GM21528 (cell line): ENCODE results near the gene CTIF.
"Not testable (repeated sequence)": the region's sequence is repeated elsewhere in the genome, so short reads cannot be mapped to it uniquely, and the experiment has no call there.

Source experiments
- ATAC-seq: cut with Tn5 transposase; IDR thresholded peaks from one replicate; pipeline ENCODE4 v1.9.1; 2021; ENCODE audit warnings: mild to moderate bottlenecking, moderate library complexity; ENCODE audit not compliant: unreplicated experiment, low FRiP score

Gene CTIF

DNA sequence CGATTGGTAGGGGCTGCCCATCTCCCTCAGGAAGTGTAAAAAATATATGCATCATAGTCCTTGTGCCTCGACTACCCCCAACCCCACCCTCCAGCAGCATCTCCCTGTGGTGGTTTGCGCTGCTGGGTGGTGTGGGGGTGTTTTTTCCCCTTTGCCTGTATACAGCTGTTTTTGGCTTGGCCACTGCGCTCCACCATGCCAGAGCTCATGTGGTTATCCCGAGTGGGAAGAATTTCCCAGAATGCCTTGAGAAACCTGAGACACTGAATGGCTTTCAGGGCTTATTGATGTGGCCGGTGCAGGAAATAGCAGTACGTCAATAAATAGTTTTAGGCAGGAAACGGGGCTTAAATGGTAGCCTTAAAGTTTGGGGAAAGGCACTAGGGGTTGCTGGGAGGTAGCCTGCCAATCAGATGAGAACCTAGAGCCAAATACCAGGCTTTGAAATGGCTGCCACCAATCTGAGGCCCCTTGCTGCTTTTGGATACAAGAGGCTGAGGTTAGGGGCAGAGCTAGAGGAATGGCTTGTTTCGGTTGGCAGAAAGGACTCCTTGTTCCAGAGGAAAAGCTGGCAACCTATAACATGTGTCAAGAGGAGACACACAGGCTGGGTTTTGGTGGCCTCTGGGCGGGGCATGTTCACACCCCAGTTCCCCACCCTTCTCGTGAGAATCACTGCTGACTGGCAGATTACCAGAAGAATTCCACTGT, 267.9 kb downstream of the CTIF start:
- ATAC-seq: no peak

GRCh38 chr18:48808476-48808875, 269.6 kb downstream of the CTIF start:
- no peak for ATAC-seq

GRCh38 chr18:48809365-48809764, 270.5 kb downstream of the CTIF start:
- no peak for ATAC-seq

DNA sequence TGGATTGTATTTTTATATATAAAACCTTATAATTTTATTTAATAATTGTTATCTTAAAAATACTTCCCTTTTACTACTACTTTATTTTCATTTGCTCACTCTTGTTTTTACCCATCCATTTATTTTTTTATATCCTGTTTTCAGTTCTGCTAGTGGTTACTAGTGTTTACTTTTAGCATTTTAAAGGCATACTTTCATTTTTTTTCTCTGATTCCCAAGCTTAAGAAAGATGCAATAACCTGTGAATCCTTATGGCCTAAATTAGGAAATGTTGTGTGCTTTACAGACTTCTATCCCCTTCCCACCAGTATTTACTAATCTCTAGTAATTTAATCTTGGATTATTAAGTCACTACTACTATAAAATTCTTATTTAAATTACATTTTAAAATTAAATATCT, 272.0 kb downstream of the CTIF start:
- no peak for ATAC-seq

GRCh38 chr18:48811401-48811800, 272.6 kb downstream of the CTIF start:
- no peak for ATAC-seq

DNA sequence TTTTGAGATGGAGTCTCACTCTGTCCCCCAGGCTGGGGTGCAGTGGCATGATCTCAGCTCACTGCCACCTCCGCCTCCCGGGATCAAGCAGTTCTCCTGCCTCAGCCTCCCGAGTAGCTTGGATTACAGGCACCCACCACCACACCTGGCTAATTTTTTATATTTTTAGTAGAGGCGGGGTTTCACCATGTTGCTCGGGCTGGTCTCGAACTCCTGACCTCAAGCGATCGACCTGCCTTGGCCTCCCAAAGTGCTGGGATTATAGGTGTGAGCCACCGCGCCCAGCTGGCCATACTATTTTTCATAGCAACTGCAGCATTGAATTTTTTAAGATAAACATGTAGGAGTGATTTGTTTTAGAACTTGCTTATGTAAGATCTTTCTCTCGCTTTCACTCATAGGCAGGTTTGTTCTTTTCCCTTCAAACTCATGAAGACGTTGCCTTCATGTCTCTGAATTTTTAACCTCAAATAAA, 273.2 kb downstream of the CTIF start:
- ATAC-seq: not testable (repeated sequence)

DNA sequence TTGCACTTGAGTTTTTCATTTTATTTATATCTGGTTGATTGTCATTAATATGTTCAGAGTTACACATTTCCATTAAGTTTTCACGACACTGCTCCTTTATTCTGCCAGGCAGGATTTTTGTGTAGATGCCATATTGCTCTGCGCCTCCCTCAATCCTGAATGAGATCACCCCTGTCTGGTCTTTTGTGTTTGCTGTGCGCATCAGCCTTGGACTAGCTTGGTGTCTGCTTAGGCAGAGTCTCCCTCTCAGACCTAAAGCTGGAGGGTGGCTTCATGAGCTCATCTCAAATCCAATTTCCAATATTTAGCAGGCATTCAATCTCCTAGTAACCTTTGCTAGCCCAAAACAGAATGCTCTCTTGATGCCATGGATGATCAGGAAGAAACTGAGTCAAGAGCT, 274.5 kb downstream of the CTIF start:
- no peak for ATAC-seq

DNA sequence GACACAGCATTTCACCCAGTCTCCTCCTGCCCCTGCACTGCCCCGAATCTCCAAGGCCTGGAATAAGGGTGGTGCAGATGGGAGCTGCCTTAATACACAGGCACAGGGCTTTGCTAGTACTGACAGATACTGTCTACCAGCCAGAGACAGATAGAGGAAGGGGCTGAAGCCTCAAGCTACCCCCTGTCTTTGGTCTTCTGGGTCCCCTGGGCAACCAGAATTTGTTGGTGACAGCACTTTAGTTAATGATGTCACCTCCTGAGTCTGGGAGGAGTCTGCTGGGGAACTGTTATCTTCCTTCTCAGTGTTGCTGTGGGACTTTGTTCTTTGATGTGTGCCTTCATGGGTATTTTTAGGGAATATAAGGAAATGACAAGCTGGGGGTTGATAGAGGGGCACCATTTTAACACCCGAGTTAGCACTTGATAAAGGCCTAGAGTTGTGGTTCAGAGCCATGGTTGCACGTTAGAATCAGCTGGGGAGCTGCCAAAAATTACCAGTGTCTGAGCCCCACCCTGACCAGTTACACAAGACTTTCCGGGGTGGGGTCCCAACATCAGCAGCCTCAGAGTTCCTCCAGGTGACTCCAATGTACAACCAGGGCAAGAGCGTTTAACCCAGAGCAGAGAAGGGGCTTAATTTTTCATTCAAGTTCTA, 275.1 kb downstream of the CTIF start:
- ATAC-seq: no peak

DNA sequence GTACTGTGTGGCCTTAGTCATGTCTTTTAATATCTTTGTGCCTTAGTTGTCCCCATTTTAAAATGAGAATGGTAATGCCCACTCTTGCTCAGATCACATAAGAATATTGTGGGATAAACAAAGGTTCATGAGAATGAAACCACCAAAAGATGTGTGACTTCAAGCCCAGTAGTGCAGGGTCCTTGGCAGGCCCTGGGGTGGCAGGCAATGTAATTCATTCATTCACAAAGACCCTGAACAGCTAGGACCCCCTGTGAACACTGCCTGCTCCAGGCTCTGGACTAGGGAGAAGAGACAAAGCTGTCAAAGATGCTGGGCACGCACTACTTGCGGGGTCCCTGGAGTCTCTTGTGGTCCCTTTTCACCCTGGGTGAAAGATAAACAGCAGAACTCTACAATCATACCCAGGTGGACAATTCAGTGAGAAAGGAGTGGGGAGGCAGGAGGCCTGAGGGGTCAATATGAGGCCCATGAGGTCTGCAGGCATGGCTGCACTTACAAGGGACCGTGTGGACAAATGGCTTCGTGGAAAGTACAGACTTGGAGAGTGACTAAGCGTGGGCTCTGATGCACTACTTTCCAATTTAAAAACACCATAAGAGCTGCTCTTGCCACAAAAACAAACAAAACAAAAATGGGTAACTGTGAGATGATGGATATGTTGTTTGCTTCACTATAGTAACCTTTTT, 275.8 kb downstream of the CTIF start:
- no peak for ATAC-seq

- ATAC-seq: no peak
Measured at GRCh38 chr18:48815179-48815515, 276.3 kb downstream of the CTIF start.

GRCh38 chr18:48815581-48816324, 276.9 kb downstream of the CTIF start:
- no peak for ATAC-seq

GRCh38 chr18:48816554-48816953, 277.7 kb downstream of the CTIF start:
- ATAC-seq: no peak

DNA sequence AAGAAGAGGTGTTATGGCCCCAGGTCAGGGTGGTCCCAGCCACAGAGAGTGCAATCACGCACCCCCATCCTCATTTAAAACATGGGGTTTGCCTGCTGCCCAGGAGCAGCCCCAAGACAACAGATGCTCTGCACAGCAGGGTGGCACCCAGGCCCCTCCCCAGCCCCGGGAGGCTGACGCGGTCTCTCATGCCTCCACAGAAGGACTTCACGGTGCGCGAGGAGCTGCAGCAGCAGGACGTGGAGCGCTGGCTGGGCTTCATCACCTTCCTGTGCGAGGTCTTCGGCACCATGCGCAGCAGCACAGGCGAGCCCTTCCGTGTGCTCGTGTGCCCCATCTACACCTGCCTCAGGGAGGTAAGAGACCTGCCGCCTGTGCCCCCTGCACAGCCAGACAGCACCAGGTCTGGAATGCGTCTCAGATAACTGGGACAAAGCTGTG, 278.2 kb downstream of the CTIF start:
- no peak for ATAC-seq

DNA sequence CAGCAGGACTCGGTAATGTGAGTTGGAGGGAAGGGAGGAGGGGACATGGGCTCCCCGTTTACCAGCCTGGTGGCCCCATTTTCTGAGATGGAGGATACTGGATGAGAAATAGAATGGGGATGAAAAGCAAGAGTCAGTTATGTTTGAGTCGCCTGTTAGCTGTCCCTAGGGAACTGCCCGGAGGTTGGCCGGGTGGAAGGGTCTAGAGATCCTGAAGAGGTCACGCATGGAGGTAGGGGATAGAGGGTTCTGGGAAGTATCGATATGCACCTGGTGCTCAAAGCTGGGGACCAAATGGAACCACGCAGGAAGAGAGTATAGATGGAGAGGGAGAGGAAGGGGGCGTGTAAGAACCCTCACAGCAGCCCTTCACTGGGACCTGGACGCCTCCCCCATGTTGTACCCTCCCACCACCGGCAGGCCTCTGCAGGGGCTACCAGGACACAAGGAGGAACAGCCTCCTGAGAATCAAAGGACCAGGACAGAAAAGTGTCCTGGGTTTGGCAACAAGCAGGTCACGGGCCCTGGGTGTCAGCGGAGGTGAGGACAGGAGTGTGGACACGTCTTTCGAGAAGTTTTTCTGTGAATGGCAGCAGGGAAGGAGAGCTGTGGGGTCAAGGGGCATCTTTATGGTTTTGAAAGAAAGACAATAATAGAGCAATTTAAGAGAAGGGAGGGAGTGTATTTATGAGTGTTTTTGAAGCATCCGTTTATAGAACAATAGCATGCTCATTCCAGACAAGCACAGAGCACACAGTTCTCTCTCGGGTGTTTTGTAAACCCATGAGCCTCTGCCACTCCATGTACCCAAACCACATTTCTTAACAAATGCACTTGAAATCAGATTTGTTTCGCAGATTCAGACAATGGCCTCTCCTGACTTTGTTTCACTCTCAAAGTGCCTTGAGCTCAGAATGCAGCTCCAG, 279.8 kb downstream of the CTIF start:
- no peak for ATAC-seq

DNA sequence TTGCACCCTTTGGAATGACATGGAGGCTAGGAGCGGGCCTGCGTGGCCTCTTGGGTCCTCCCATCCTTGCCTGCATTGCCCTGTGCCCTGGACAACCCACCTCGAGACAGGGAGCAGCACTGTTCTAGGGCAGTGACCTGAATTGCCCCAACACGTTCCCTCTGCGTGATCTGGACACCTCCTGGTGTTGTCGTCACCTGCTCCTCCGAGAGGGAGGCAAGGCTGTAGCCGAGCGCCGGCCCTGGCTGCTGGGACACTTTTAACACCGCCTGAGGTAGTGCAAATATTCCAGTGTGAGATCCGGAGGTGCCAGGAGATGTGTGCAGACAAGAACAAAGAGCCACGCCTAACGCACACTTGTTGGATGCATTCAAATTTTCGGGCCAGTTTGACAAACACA, 280.4 kb downstream of the CTIF start:
- no peak for ATAC-seq

DNA sequence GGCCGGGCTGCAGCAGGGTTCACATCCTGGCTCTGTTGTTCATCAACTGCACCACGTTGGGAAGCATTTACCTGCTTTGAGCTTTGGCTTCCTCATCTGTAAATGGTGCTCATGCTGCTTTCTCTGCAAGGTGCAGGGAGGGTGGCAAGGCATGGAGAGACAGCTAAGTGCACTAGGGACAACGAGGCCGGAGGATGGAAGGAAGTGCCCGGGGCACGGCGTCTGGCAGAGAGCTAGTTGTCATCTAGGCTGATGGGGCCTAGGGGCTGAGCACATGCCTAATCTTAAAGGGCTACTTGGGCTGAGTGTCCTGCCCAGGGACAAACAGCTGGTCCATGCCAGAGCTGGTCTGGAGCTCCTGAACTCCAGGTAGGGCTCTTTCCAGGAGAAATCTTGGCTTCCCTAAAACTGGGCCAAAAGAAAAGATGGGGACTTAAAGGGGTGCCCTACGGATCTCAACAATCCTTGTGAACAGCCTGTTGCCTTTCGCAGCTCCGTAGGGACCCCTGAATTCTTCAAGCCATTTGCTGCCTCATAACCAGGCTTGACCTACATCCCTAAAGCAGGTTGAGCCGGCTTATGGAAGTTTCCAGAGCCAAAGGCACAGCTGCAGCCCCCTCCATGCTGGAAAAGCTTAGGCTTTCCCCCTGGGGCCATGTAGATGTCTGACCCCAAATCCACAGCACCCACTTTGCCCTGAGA, 281.1 kb downstream of the CTIF start:
- ATAC-seq: no peak

- ATAC-seq: peak; percentile 75
Measured at GRCh38 chr18:48820483-48821250, 281.8 kb downstream of the CTIF start.

DNA sequence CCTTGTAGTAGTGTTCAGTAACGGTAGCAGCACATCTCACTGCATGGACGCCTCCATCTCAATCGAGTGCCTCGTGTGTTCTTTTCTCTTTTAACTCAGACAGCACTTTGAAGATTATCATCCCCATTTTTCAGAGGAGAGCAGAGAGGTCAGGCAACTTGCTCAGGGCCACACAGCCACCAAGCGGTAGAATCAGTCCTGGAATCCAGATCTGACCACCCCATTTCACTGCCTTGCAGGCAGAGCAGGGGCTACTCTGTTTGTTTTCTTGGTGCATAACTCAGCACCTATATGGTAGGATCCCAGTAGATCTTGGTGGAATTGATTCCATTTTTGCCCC, 282.4 kb downstream of the CTIF start:
- peak; percentile 17 for ATAC-seq

GRCh38 chr18:48821845-48822244, 283.0 kb downstream of the CTIF start:
- ATAC-seq: no peak
